B cell (primary cell): ENCODE measurements around the gene MC2R. TPM values are rescaled to one million over a fixed set of nuclear protein-coding genes. Genes with fewer than 3 reads are reported as not detected.

Experiments used
- ATAC-seq: fragments of 200-7000 bp; cut with Tn5 transposase; one replicate; pipeline ENCODE4 v1.10.0; 2021; ENCODE audit warnings: low read depth, mild to moderate bottlenecking, moderate number of reproducible peaks, moderate library complexity
- CTCF ChIA-PET: fragments of 350-600 bp; sonication (Branson Sonifier 250); formaldehyde crosslinking; loops from one replicate; lab custom pipeline; 2021; ENCODE audit warnings: antibody characterized with exemption, inconsistent platforms; lab: Charles Lee
- POLR2A ChIA-PET: fragments of 350-600 bp; sonication (Branson Sonifier 250); formaldehyde crosslinking; loops from one replicate; lab custom pipeline; 2021; ENCODE audit warnings: antibody characterized with exemption; lab: Charles Lee
- DNase-seq: peaks from one replicate; pipeline ENCODE4 v3.0.0; 2013
- H2AFZ ChIP-seq: 2 replicates; pipeline ENCODE4 v1.6.1; 2012; ENCODE audit warnings: mild to moderate bottlenecking, low read depth, low read length; ENCODE audit not compliant: insufficient read depth, poor library complexity, severe bottlenecking
- H3K27ac ChIP-seq, 2 donors: 1 replicate in 1 of 2; 2 replicates in 1 of 2; pipeline ENCODE4 v1.5.1; 2012 to 2013; ENCODE audit warnings: low read length in 2 of 2, mild to moderate bottlenecking in 2 of 2, moderate library complexity in 1 of 2
- H3K27me3 ChIP-seq, 4 experiments: fragments of 200-600 bp in 1 of 4; sonication (generic) in 1 of 4; replicated peaks in 1 of 4; 1 replicate in 2 of 4; 2 replicates in 2 of 4; pipeline versions ENCODE4 v1.6.1 to v1.7.0; 2013 to 2016; ENCODE audit warnings: low read length in 3 of 4, mild to moderate bottlenecking in 2 of 4, mixed read lengths in 1 of 4, moderate library complexity in 1 of 4; ENCODE audit not compliant: insufficient read depth in 4 of 4, control insufficient read depth in 3 of 4; ENCODE audit errors: control extremely low read depth in 1 of 4
- H3K36me3 ChIP-seq, 2 experiments: replicated peaks in 1 of 2; 1 replicate in 1 of 2; 2 replicates in 1 of 2; pipeline versions ENCODE4 v1.6.1 to v1.7.1; 2013; ENCODE audit warnings: low read length in 1 of 2; ENCODE audit not compliant: insufficient read depth in 2 of 2, control insufficient read depth in 1 of 2; ENCODE audit errors: control extremely low read depth in 1 of 2, extremely low read depth in 1 of 2
- H3K4me1 ChIP-seq, 2 donors: fragments of 200-600 bp in 1 of 2; sonication (generic) in 1 of 2; 1 replicate in 1 of 2; 2 replicates in 1 of 2; pipeline versions ENCODE4 v1.5.1 to v1.6.1; 2013 to 2017; ENCODE audit warnings: low read length in 2 of 2; ENCODE audit not compliant: control insufficient read depth in 2 of 2, insufficient read depth in 2 of 2
- H3K4me2 ChIP-seq: replicated peaks from 2 replicates; pipeline ENCODE3; 2012; ENCODE audit warnings: mild to moderate bottlenecking, low read depth, low read length; ENCODE audit not compliant: poor library complexity, severe bottlenecking
- H3K4me3 ChIP-seq, 5 experiments: fragments of 200-600 bp in 1 of 5; sonication (generic) in 1 of 5; 1 replicate in 3 of 5; 2 replicates in 2 of 5; pipeline versions ENCODE4 v1.5.1 to v1.7.0; 2011 to 2016; ENCODE audit warnings: low read length in 4 of 5, mild to moderate bottlenecking in 4 of 5, low read depth in 2 of 5, control low read depth in 1 of 5, moderate library complexity in 1 of 5; ENCODE audit not compliant: insufficient read depth in 1 of 5; ENCODE audit errors: control extremely low read depth in 1 of 5, extremely low read depth in 1 of 5
- H3K79me2 ChIP-seq: fragments of 200-600 bp; sonication (generic); one replicate; pipeline ENCODE4 v1.6.0; 2016; ENCODE audit warnings: low read length; ENCODE audit not compliant: control insufficient read depth, insufficient read depth
- H3K9ac ChIP-seq: fragments of 200-600 bp; sonication (generic); 2 replicates; pipeline ENCODE4 v1.6.1; 2017; ENCODE audit warnings: mild to moderate bottlenecking, low read length, moderate library complexity
- H3K9me3 ChIP-seq, 3 donors: one replicate each; pipeline versions ENCODE4 v1.6.1 to v1.7.1; 2013; ENCODE audit warnings: low read length in 2 of 3; ENCODE audit not compliant: control insufficient read depth in 2 of 3, insufficient read depth in 1 of 3; ENCODE audit errors: control extremely low read depth in 1 of 3
- H4K20me1 ChIP-seq: 2 replicates; pipeline ENCODE4 v1.6.0; 2012; ENCODE audit warnings: mild to moderate bottlenecking, low read length; ENCODE audit not compliant: insufficient read depth, control insufficient read depth, poor library complexity, severe bottlenecking
- H3K27ac Mint-ChIP-seq: one replicate; pipeline ENCODE4 v1.8.0; 2021; ENCODE audit warnings: mixed read lengths
- H3K27me3 Mint-ChIP-seq: one replicate; pipeline ENCODE4 v1.8.0; 2021; ENCODE audit warnings: mixed read lengths
- H3K4me1 Mint-ChIP-seq: one replicate; pipeline ENCODE4 v1.8.0; 2021; ENCODE audit warnings: mixed read lengths
- H3K4me3 Mint-ChIP-seq: one replicate; pipeline ENCODE4 v1.8.0; 2021; ENCODE audit warnings: mixed read lengths
- H3K9me3 Mint-ChIP-seq: one replicate; pipeline ENCODE4 v1.8.0; 2022; ENCODE audit warnings: mixed read lengths; ENCODE audit not compliant: insufficient read depth
- CTCF ChIP-seq: fragments of 200-600 bp; IDR thresholded peaks from one replicate; pipeline ENCODE4 v1.8.0; 2022; ENCODE audit warnings: antibody characterized with exemption, mild to moderate bottlenecking
- EZH2 ChIP-seq: IDR thresholded peaks from 2 replicates; pipeline ENCODE4 v1.6.1; 2012; ENCODE audit warnings: borderline replicate concordance, low read depth, mild to moderate bottlenecking, moderate library complexity, low read length; ENCODE audit not compliant: insufficient read depth, poor library complexity, severe bottlenecking
- WGBS: methylation state at CpG from one replicate; pipeline ENCODE4 v1.1.5; 2013; ENCODE audit warnings: missing lambda C conversion rate; ENCODE audit not compliant: insufficient coverage; 5-methylcytosine and 5-hydroxymethylcytosine counted together
- intact Hi-C: fragments of 100-400 bp; cut with micrococcal nuclease; formaldehyde crosslinking; loops from one replicate; pipeline ENCODE4 v1.10.0; 2022
- polyA plus RNA-seq: library from polyadenylated mRNA; depleted of rRNA; stranded (reverse); fragments of >200 nt; gene quantifications from 2 replicates; pipeline ENCODE4 v1.2.3, GENCODE V29; 2012
- total RNA-seq, 2 donors: library from RNA; stranded (reverse); fragments of 120-200 nt in 1 of 2; gene quantifications; 1 replicate in 1 of 2; 2 replicates in 1 of 2; pipeline versions ENCODE4 v1.2.3 to v1.2.4, GENCODE V29; 2013 to 2022

The MC2R gene
- total and polyA plus RNA-seq, 2 donors (not counting 1 experiment from before 2014, with no cell fraction given): not detected

GRCh38 chr18:13892098-13892497 is 23.2 kb downstream of the MC2R start:
- Mint-ChIP-seq H3K4me1 (peaks cover 21% of the 10 kb centered on the region), H3K27me3 (peaks cover 3% of the 10 kb centered on the region), H3K27ac (no peak overlapping the region), H3K9me3 (no peaks in the 10 kb centered on the region), H3K4me3 (peak overlapping the region; percentile 55)
- no peak overlapping the region for H2AFZ ChIP-seq
- H3K4me3 ChIP-seq: no peak overlapping the region
- POLR2A ChIA-PET: interaction anchor here (0.6 kb wide), 1 partner anchor 328 kb away, joined by 3 read pairs; no protein-coding TSS in a partner anchor
- H3K9me3 ChIP-seq: peaks cover 0 to 3% (median 0%) of the 10 kb centered on the region in 3 donors
- no peak overlapping the region for H3K9ac ChIP-seq
- no peak for DNase-seq
- no peaks in the 10 kb centered on the region for H4K20me1 ChIP-seq
- intact Hi-C loops: no loop called here
- ATAC-seq: no peak
- no peak overlapping the region for H3K4me2 ChIP-seq
- H3K27ac ChIP-seq: no peak overlapping the region
- peaks cover 0 to 12% of the 10 kb centered on the region in 2 donors for H3K4me1 ChIP-seq
- no peaks in the 10 kb centered on the region for H3K79me2 ChIP-seq
- WGBS: 68% methylated on average over 3 of the region's 5 CpGs
- H3K36me3 ChIP-seq: no peaks in the 10 kb centered on the region
- no peaks in the 10 kb centered on the region for H3K27me3 ChIP-seq
- TF ChIP-seq EZH2 (no peak), CTCF (no peak)
- CTCF ChIA-PET: interaction anchor here (1.4 kb wide), 1 partner anchor 67 kb away, joined by 3 read pairs; no protein-coding TSS in a partner anchor

- ChIA-PET CTCF (no interaction called here), POLR2A (no interaction called here)
- H3K9me3 Mint-ChIP-seq: no peaks in the 10 kb centered on the region
- H3K9ac ChIP-seq: no peak overlapping the region
- H3K27me3 Mint-ChIP-seq: peaks cover 3% of the 10 kb centered on the region
- H3K9me3 ChIP-seq: peaks cover 0 to 7% (median 0%) of the 10 kb centered on the region in 3 donors
- ATAC-seq (no peak), DNase-seq (no peak)
- no peaks in the 10 kb centered on the region for H4K20me1 ChIP-seq
- H3K4me1 ChIP-seq: peaks cover 0 to 12% of the 10 kb centered on the region in 2 donors
- no peak overlapping the region for H3K27ac Mint-ChIP-seq
- peaks cover 21% of the 10 kb centered on the region for H3K4me1 Mint-ChIP-seq
- H3K4me2 ChIP-seq: no peak overlapping the region
- no peak overlapping the region for H3K4me3 Mint-ChIP-seq
- no peak overlapping the region for H3K27ac ChIP-seq
- no peak for TF ChIP-seq EZH2
- TF ChIP-seq CTCF: no peak
- H3K36me3 ChIP-seq: no peaks in the 10 kb centered on the region
- intact Hi-C loops: no loop called here
- WGBS: 58% methylated on average over 3 of the region's 8 CpGs
- no peaks in the 10 kb centered on the region for H3K79me2 ChIP-seq
- no peak overlapping the region for H3K4me3 ChIP-seq
- peaks cover 0 to 4% (median 0%) of the 10 kb centered on the region in 4 experiments for H3K27me3 ChIP-seq
- no peak overlapping the region for H2AFZ ChIP-seq
Measured at GRCh38 chr18:13890761-13891361, 24.5 kb downstream of the MC2R start.
